KG1 (cell line): ENCODE results near the gene DUT.

Source experiments
- DNase-seq: peaks from one replicate; lab custom pipeline; 2025; lab: John Stamatoyannopoulos, UW

DUT gene

GRCh38 chr15:48330105-48330785 is 984 bp upstream of the DUT start:
- no peak for DNase-seq

- DNase-seq, result peak; percentile 75
Measured at GRCh38 chr15:48331796-48332641, 790 bp downstream of the DUT start.

DNA sequence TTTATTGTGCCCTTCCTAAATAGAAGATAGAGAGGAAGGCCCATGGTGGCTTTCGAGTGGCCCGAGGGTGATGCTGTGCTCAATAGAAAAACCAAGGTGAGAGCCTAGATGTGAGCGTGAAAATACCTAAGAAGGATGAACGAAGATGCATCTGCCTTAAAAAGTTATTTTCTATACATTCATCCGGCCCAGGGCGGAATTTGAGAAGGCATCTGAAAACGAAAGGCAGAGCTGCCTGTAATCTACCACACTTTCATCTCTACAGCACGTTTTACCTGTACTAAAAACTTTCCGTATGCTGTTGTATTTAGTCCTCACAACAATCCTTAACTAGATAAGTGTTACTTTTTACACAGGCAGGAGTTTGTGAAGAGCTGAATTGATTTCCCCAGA is 1.4 kb downstream of the DUT start:
- no peak for DNase-seq

DNA sequence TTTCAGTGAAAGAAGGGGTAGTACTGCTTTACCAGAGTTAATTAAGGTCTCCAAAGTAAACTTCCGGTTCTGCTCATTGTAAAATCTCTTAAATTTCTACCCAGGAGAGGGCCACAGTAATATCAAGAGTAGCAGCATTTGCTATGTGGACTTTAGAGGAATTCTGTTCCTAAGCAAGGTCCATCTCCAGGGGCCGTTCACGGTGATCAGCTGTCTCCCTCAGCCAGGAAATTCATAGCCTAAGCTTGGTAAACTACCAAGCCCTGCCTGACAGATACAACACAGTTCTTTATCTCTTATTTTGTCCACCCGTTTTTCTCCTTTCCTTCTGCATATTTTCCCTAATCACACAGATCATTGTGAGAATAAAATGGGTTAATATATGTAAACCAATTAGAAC is 2.3 kb downstream of the DUT start:
- DNase-seq, result no peak

DNA sequence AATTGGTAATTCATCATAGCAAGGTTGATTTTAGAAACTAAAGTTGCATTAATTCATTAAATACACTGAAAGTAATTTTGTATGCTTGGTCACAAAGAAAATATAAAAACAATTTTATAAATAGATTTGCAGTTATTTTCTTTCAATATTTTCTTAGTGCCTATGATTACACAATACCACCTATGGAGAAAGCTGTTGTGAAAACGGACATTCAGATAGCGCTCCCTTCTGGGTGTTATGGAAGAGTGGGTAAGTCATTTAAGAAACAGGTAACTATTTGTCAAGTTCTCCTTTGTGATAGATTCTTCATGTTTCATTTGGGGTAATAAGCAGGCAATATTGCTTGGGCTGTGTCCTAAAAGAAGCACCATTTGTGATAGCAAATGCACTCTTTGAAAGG is 3.0 kb downstream of the DUT start:
- no peak for DNase-seq

GRCh38 chr15:48336940-48337339 is 5.7 kb downstream of the DUT start:
- no peak for DNase-seq

DNA sequence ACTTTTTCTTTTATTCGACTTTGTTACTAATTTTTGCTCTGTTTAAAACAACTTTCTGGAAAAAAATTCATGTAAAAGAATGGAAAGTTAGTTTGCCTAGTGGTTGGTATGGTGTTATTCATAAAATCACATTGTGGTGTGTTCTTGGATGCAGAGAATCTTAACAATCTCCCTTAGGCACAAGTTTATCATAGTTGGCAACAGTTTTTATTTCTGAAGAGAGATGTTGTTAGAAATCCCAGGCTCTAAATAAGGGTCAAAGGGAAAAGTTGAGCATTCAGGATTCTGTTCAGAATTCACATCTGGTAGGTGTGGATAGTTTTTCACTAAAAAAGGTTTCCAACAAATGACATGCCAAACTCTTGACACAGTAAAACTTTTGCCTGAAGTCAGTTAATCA is 6.4 kb downstream of the DUT start:
- no peak for DNase-seq

DNA sequence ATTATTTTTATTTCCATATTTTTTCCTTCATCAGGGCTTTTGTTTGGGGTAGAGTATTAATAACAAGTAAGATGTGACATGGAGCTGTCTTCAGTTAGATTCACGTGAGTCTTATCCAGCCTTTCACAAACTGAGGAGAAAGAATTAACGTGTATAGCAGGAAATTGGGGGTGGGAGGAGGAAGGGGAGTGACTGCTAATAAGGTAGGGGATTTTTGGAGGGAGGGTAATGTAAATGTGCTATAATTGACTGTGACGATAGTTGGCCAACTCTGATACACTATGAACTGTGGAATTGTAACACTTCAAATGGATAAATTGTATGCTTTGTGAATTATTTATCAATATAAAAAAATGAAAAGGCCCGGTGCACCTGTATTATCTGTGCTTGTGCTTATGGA is 8.9 kb downstream of the DUT start:
- no peak for DNase-seq

GRCh38 chr15:48343865-48344264 is 12.6 kb downstream of the DUT start:
- DNase-seq, result no peak

- no peak for DNase-seq
Measured at GRCh38 chr15:48345516-48345915, 14.3 kb downstream of the DUT start.

DNA sequence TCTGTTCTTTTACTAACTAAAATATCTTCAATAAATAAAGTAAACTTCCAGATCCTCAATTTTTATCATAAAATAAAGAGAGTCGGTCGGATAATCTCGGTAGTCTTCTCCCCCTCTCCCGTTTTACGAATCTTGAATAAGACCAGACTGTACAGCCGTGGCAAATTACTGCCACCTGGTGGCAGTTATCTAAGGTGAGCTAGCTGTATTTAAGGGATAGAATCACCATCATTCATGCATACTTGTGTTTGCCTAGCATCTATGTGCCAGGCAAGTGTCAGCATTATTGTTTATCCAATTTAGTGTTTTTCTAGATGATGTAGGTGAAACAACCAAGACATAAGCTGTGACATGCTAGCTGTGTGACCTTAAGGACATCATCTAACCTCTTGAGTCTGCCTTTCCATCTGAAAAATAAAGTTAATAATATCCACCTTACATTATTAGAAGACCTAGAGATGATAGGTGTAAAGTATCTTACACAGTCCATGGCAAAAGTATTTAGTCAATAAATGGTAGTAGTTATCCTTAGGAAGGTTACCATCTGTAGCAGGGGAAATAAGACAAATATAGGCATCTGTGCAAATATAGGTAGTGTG is 21.3 kb downstream of the DUT start:
- DNase-seq, result peak; percentile 8

GRCh38 chr15:48354694-48355303 is 23.6 kb downstream of the DUT start:
- no peak for DNase-seq

GRCh38 chr15:48355377-48355776 is 24.1 kb downstream of the DUT start:
- no peak for DNase-seq

DNA sequence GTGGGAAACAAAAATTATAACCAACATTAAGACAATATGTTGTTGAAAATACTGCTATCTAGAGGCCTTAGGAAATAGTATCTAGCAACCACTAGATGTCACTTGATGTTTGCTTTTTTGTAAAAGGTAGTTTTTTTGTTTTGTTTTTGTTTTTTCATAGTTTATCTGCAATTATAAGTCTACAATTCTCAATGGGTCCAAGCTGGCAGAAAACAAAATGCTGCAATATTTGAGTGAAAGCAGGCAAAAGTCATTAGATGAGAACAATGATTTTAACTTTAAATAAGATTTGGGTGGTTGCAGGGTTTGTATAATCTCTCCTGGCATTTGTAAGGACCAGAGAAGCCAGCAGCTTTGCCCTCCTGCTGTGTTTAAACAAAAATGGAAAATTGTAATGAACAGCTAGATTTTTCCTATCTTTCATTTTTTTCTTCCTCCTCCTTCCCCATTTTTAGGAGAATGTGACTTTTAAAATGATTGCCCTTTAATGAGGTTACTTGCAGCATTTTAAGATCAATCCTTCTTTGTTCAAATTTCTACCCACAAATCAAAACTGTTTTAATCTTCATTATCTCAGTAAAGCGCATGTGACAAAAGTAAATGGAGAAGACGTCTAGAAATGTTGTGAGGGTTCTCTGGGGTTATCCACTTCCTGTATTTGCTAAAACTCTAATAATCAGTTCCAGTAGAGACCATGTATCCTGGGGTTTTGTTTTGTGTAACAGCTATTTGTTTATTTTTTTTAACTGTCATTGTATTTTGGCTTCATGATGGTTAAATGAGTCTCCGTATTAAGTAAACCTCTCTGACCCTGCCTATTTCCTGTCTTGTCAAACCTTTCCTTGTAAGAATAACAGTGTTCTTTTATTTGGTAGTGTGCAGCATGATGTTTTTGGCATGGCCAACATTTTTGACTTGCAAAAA is 27.3 kb downstream of the DUT start:
- no peak for DNase-seq

GRCh38 chr15:48360841-48361240 is 29.6 kb downstream of the DUT start:
- no peak for DNase-seq

- no peak for DNase-seq
Measured at GRCh38 chr15:48361685-48362084, 30.5 kb downstream of the DUT start.

- DNase-seq, result no peak
Measured at GRCh38 chr15:48363474-48363873, 32.2 kb downstream of the DUT start.

DNA sequence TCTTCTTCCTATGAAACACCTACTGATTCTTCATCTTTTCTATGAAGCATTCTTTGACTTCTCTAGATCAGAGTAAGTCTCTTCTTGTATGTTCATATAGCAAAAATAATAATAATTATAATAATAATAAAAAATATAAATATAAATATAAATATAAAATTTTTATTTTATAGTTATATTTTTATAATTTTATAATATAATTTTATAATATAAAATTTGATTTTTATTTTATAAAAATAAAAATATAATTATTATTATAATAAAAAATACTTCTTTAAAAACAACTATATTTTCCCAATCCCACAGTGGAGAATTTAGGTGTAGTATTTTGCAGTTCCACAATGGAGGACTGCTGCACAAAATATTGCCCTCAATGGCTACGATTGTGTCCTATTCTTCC is 34.3 kb downstream of the DUT start:
- no peak for DNase-seq

GRCh38 chr15:48366584-48367312 is 35.5 kb downstream of the DUT start:
- no peak for DNase-seq

- no peak for DNase-seq
Measured at GRCh38 chr15:48367483-48367882, 36.3 kb downstream of the DUT start.

- DNase-seq, result no peak
Measured at GRCh38 chr15:48370460-48370859, 39.2 kb downstream of the DUT start.
